Endothelial cell of umbilical vein (primary cell): Measurements from ENCODE around the gene RAPGEF6. TPM values are rescaled to one million over a fixed set of nuclear protein-coding genes. Genes with fewer than 3 reads are reported as not detected.

Source experiments
- BruUV-seq: library from RNA; stranded (reverse); fragments of 400-500 nt; replicated peaks from 2 replicates; lab custom pipeline; 2021; lab: Mats Ljungman, UMichigan
- CTCF ChIA-PET: fragments of 300-600, 350-600 bp; sonication (Branson Sonifier 250); formaldehyde crosslinking; loops from one replicate; lab custom pipeline; 2021; ENCODE audit warnings: antibody characterized with exemption, inconsistent platforms; lab: Charles Lee
- POLR2A ChIA-PET: fragments of 300-600, 350-600 bp; sonication (Branson Sonifier 250); formaldehyde crosslinking; loops from one replicate; lab custom pipeline; 2021; ENCODE audit warnings: antibody characterized with exemption, inconsistent platforms; lab: Charles Lee
- DNase-seq: peaks from one replicate; pipeline ENCODE4 v3.0.0-alpha.2; 2011; ENCODE audit warnings: low read depth, low spot score
- FAIRE-seq: peaks from 2 replicates; lab custom pipeline; 2011; peaks lifted over from hg19 to GRCh38; lab: Jason Lieb, UNC
- H2AFZ ChIP-seq: 2 replicates; pipeline ENCODE4 v1.6.0; 2012; ENCODE audit warnings: low read depth, low read length, control low read depth, inconsistent platforms
- H3K27ac ChIP-seq: 2 replicates; pipeline ENCODE4 v1.5.1; 2011; ENCODE audit warnings: low read depth, mild to moderate bottlenecking, control low read depth, low read length, moderate library complexity; ENCODE audit not compliant: insufficient read depth
- H3K27me3 ChIP-seq, 2 experiments: 2 replicates each; pipeline versions ENCODE4 v1.6.0 to v1.6.1; 2011; ENCODE audit warnings: low read length in 2 of 2, mixed read lengths in 1 of 2; ENCODE audit not compliant: control insufficient read depth in 2 of 2, insufficient read depth in 2 of 2
- H3K36me3 ChIP-seq, 2 experiments: 2 replicates in 1 of 2; 3 replicates in 1 of 2; pipeline ENCODE4 v1.5.1; 2011; ENCODE audit warnings: low read length in 2 of 2, mild to moderate bottlenecking in 1 of 2, moderate library complexity in 1 of 2; ENCODE audit not compliant: control insufficient read depth in 2 of 2, insufficient read depth in 2 of 2; ENCODE audit errors: extremely low read depth in 1 of 2
- H3K4me1 ChIP-seq: 3 replicates; pipeline ENCODE4 v1.5.1; 2011; ENCODE audit warnings: mild to moderate bottlenecking, low read length; ENCODE audit not compliant: control insufficient read depth, insufficient read depth; ENCODE audit errors: extremely low read depth
- H3K4me2 ChIP-seq: 2 replicates; pipeline ENCODE4 v1.6.1; 2011; ENCODE audit warnings: low read length, control low read depth, mixed read lengths; ENCODE audit not compliant: insufficient read depth
- H3K4me3 ChIP-seq, 3 experiments: fragments of 200-600 bp in 1 of 3; sonication (generic), shearing (Covaris generic) in 1 of 3; replicated peaks in 1 of 3; 2 replicates each; pipeline ENCODE4 v1.5.1; 2011 to 2016; ENCODE audit warnings: control low read depth in 3 of 3, low read length in 3 of 3, mild to moderate bottlenecking in 2 of 3, inconsistent platforms in 1 of 3, low read depth in 1 of 3, moderate library complexity in 1 of 3; ENCODE audit not compliant: insufficient read depth in 1 of 3
- H3K79me2 ChIP-seq: 2 replicates; pipeline ENCODE4 v1.6.0; 2012; ENCODE audit warnings: low read length, inconsistent platforms; ENCODE audit not compliant: control insufficient read depth, insufficient read depth
- H3K9ac ChIP-seq: replicated peaks from 2 replicates; pipeline ENCODE3; 2011; ENCODE audit warnings: low read length, control low read depth; ENCODE audit not compliant: insufficient read depth; ENCODE audit errors: extremely low read depth
- H3K9me1 ChIP-seq: replicated peaks from 3 replicates; pipeline ENCODE4 v1.6.0; 2011; ENCODE audit warnings: mild to moderate bottlenecking, low read length; ENCODE audit not compliant: control insufficient read depth, insufficient read depth; ENCODE audit errors: extremely low read depth
- H3K9me3 ChIP-seq: replicated peaks from 2 replicates; pipeline ENCODE4 v1.5.1; 2012; ENCODE audit warnings: low read length, inconsistent platforms; ENCODE audit not compliant: control insufficient read depth, insufficient read depth
- H4K20me1 ChIP-seq: replicated peaks from 2 replicates; pipeline ENCODE3; 2011; ENCODE audit warnings: mild to moderate bottlenecking, low read length; ENCODE audit not compliant: control insufficient read depth, insufficient read depth; ENCODE audit errors: extremely low read depth
- CTCF ChIP-seq, 2 donors: IDR thresholded peaks; 1 replicate in 1 of 2; 2 replicates in 1 of 2; pipeline ENCODE4 v1.5.1; 2011; ENCODE audit warnings: low read length in 2 of 2, mild to moderate bottlenecking in 2 of 2, moderate library complexity in 2 of 2, control low read depth in 1 of 2, inconsistent platforms in 1 of 2, low read depth in 1 of 2; ENCODE audit not compliant: insufficient read depth in 1 of 2; ENCODE audit errors: extremely low read depth in 1 of 2
- EZH2 ChIP-seq: IDR thresholded peaks from 2 replicates; pipeline ENCODE4 v1.6.1; 2012; ENCODE audit warnings: borderline replicate concordance, low read depth, mild to moderate bottlenecking, moderate library complexity, low read length, inconsistent platforms; ENCODE audit not compliant: severe bottlenecking
- FOS ChIP-seq: IDR thresholded peaks from 2 replicates; pipeline ENCODE4 v1.6.1; 2011; ENCODE audit warnings: mild to moderate bottlenecking, low read length, moderate library complexity, borderline replicate concordance; ENCODE audit not compliant: insufficient read depth
- GATA2 ChIP-seq: IDR thresholded peaks from 2 replicates; pipeline ENCODE4 v1.7.0; 2011; ENCODE audit warnings: low read depth, mild to moderate bottlenecking, moderate library complexity, mixed read lengths, low read length; ENCODE audit not compliant: insufficient read length, insufficient read depth
- JUN ChIP-seq: IDR thresholded peaks from 2 replicates; pipeline ENCODE4 v1.6.1; 2011; ENCODE audit warnings: borderline replicate concordance, low read depth; ENCODE audit not compliant: insufficient read length, insufficient read depth
- MAX ChIP-seq: IDR thresholded peaks from 2 replicates; pipeline ENCODE4 v1.6.1; 2011; ENCODE audit not compliant: insufficient read depth, insufficient read length
- POLR2A ChIP-seq: IDR thresholded peaks from 2 replicates; pipeline ENCODE4 v1.6.1; 2012; ENCODE audit warnings: low read depth, mild to moderate bottlenecking, control low read depth, low read length
- POLR2AphosphoS5 ChIP-seq: IDR thresholded peaks from 2 replicates; pipeline ENCODE4 v1.6.1; 2012; ENCODE audit warnings: low read depth, mild to moderate bottlenecking, control low read depth, low read length, moderate library complexity; ENCODE audit not compliant: insufficient read depth
- dilution Hi-C: fragments of 300-500 bp; cut with MboI; formaldehyde crosslinking; loops from one replicate; pipeline ENCODE4 v1.15.0; 2019; ENCODE audit warnings: low sequenced_read_pairs; ENCODE audit not compliant: extremely low pct_ligation_motif_present
- intact Hi-C: fragments of 100-400 bp; cut with micrococcal nuclease; formaldehyde crosslinking; loops from one replicate; pipeline ENCODE4 v1.10.0; 2022
- polyA plus RNA-seq, 4 experiments: library from polyadenylated mRNA; depleted of rRNA in 3 of 4; stranded (reverse) in 3 of 4; unstranded in 1 of 4; fragments of >200 nt; gene quantifications; 2 replicates each; pipeline versions ENCODE4 v1.2.1 to v1.2.3, GENCODE V29; 2011 to 2012; ENCODE audit warnings: missing spikeins in 1 of 4
- total RNA-seq: library from RNA; stranded (reverse); gene quantifications from 2 replicates; pipeline ENCODE4 v1.2.3, GENCODE V29; 2021

Gene RAPGEF6
- total and polyA plus RNA-seq, 2 donors (not counting 3 experiments of a cell fraction or from before 2014, with no cell fraction given), result 3.5 to 17.5 TPM

- H3K9me1 ChIP-seq, result no peaks in the 10 kb centered on the region
- peaks cover 18% of the 10 kb centered on the region for H3K4me1 ChIP-seq
- ChIA-PET CTCF (interaction anchor here (1.1 kb wide), 1 partner anchor 127 kb away, joined by 3 read pairs; no protein-coding TSS in a partner anchor), POLR2A (no interaction called here)
- dilution Hi-C loops (no loop called here), intact Hi-C loops (no loop called here)
- TF ChIP-seq MAX, result no peak
- TF ChIP-seq CTCF (IDR thresholded peaks at IDR 0.05; ENCODE audit: extremely low read depth in 1 of 2, insufficient read depth in 1 of 2, low read depth in 1 of 2, low read length in 2 of 2), result no peak
- TF ChIP-seq FOS, result no peak
- TF ChIP-seq POLR2AphosphoS5, result no peak
- no peak for TF ChIP-seq JUN
- TF ChIP-seq EZH2, result no peak
- TF ChIP-seq POLR2A, result no peak
- no peak for TF ChIP-seq GATA2
- no peaks in the 10 kb centered on the region for H3K27me3 ChIP-seq
- H3K79me2 ChIP-seq, result no peaks in the 10 kb centered on the region
- no peak overlapping the region for H3K9ac ChIP-seq
- no peaks in the 10 kb centered on the region for H4K20me1 ChIP-seq
- H3K27ac ChIP-seq, result no peak overlapping the region
- no peak overlapping the region for H3K4me2 ChIP-seq
- H3K4me3 ChIP-seq, result no peak overlapping the region
- DNase-seq, result no peak
- no peaks in the 10 kb centered on the region for H3K36me3 ChIP-seq
- no peak overlapping the region for H2AFZ ChIP-seq
- no peaks in the 10 kb centered on the region for H3K9me3 ChIP-seq
- no peak for FAIRE-seq
- BruUV-seq, result no TSS peak
These were observed 173.3 kb downstream of the RAPGEF6 start for GRCh38 chr5:131461742-131462141.
